Retinal pigment epithelial cell (primary cell): Measurements from ENCODE around the gene NUDT13.

Source experiments
- DNase-seq: peaks from one replicate; pipeline ENCODE4 v3.0.0-alpha.2; 2010; ENCODE audit warnings: low read depth
- H3K4me3 ChIP-seq: 2 replicates; pipeline ENCODE4 v1.5.1; 2011; ENCODE audit warnings: mild to moderate bottlenecking, low read length, control low read depth, moderate library complexity
- CTCF ChIP-seq: conservative IDR thresholded peaks from 2 replicates; pipeline ENCODE4 v1.5.1; 2011; ENCODE audit warnings: low read depth, low read length, control low read depth, inconsistent platforms

Gene NUDT13

GRCh38 chr10:73169320-73169719, 59.1 kb downstream of the NUDT13 start:
- DNase-seq, result no peak
- no peak overlapping the region for H3K4me3 ChIP-seq
- no peak for TF ChIP-seq CTCF

GRCh38 chr10:73172867-73173266, 62.6 kb downstream of the NUDT13 start:
- no peak overlapping the region for H3K4me3 ChIP-seq
- no peak for TF ChIP-seq CTCF
- DNase-seq, result no peak

- no peak for DNase-seq
- no peak for TF ChIP-seq CTCF
- H3K4me3 ChIP-seq, result no peak overlapping the region
These were observed 64.1 kb downstream of the NUDT13 start for GRCh38 chr10:73174148-73174925.
